Measurements from ENCODE around the gene SPSB1.

SPSB1 gene

GRCh38 chr1:9320520-9321479, 28.1 kb downstream of the SPSB1 start:
- no peak for DNase-seq

GRCh38 chr1:9321480-9321849, 28.8 kb downstream of the SPSB1 start:
- no peak for DNase-seq

- DNase-seq, result no peak
Measured at GRCh38 chr1:9321986-9322660, 29.4 kb downstream of the SPSB1 start.

- DNase-seq, result no peak
Measured at GRCh38 chr1:9322661-9323244, 30.1 kb downstream of the SPSB1 start.

- no peak for DNase-seq
Measured at GRCh38 chr1:9324246-9325096, 31.8 kb downstream of the SPSB1 start.

GRCh38 chr1:9326596-9326995, 33.9 kb downstream of the SPSB1 start:
- DNase-seq, result no peak

- no peak for DNase-seq
Measured at GRCh38 chr1:9328201-9328600, 35.5 kb downstream of the SPSB1 start.

GRCh38 chr1:9328715-9329114, 36.0 kb downstream of the SPSB1 start:
- no peak for DNase-seq

- no peak for DNase-seq
Measured at GRCh38 chr1:9331016-9331415, 38.3 kb downstream of the SPSB1 start.

- no peak for DNase-seq
Measured at GRCh38 chr1:9331558-9332346, 39.1 kb downstream of the SPSB1 start.

GRCh38 chr1:9332513-9333143, 39.9 kb downstream of the SPSB1 start:
- no peak for DNase-seq

- no peak for DNase-seq
Measured at GRCh38 chr1:9338397-9339246, 45.9 kb downstream of the SPSB1 start.

GRCh38 chr1:9340172-9340854, 47.6 kb downstream of the SPSB1 start:
- no peak for DNase-seq

- no peak for DNase-seq
Measured at GRCh38 chr1:9340864-9341263, 48.2 kb downstream of the SPSB1 start.

GRCh38 chr1:9341301-9341845, 48.7 kb downstream of the SPSB1 start:
- no peak for DNase-seq

GRCh38 chr1:9343269-9343668, 50.6 kb downstream of the SPSB1 start:
- DNase-seq, result no peak

- DNase-seq, result no peak
Measured at GRCh38 chr1:9344426-9345200, 51.9 kb downstream of the SPSB1 start.

- no peak for DNase-seq
Measured at GRCh38 chr1:9345471-9345870, 52.8 kb downstream of the SPSB1 start.

GRCh38 chr1:9345922-9346321, 53.2 kb downstream of the SPSB1 start:
- no peak for DNase-seq

Measured in activated gamma-delta T cell (primary cell).